ENCODE measurements around the gene HOXB5.

HOXB5 gene

GRCh38 chr17:48600244-48601098, 6.9 kb upstream of the HOXB5 start (continued):
- TF ChIP-seq ZNF449 (tag by site-specific recombination; IDR thresholded peaks at IDR 0.05) (no peak; the same call in 1 of the 2 replicates), AEBP2 (tag by site-specific recombination; IDR thresholded peaks at IDR 0.05; ENCODE audit: borderline replicate concordance) (no peak), ZNF830 (tag by site-specific recombination; IDR thresholded peaks at IDR 0.05; ENCODE audit: low read depth) (no peak), TSHZ1 (tag by site-specific recombination; IDR thresholded peaks at IDR 0.05; ENCODE audit: borderline replicate concordance) (peak; percentile 64; the same call in 1 of the 2 replicates), ZNF677 (tag by site-specific recombination; IDR thresholded peaks at IDR 0.05) (no peak), ZNF16 (tag by site-specific recombination; IDR thresholded peaks at IDR 0.05; ENCODE audit: low read depth) (no peak), GFI1B (tag by site-specific recombination; IDR thresholded peaks at IDR 0.05) (no peak), ZBTB48 (tag by site-specific recombination; IDR thresholded peaks at IDR 0.05) (0 out of 2 replicates have a peak, but pooled peaks have one; percentile 13), ZSCAN30 (tag by site-specific recombination; IDR thresholded peaks at IDR 0.05) (no peak; the same call in 1 of the 2 replicates), ZNF549 (tag by site-specific recombination; IDR thresholded peaks at IDR 0.05) (no peak), ZBTB44 (tag by site-specific recombination; IDR thresholded peaks at IDR 0.05) (no peak), ZNF391 (tag by site-specific recombination; IDR thresholded peaks at IDR 0.05; ENCODE audit: borderline replicate concordance, low read depth) (peak; percentile 72; the same call in 1 of the 2 replicates), ZNF37A (tag by site-specific recombination; IDR thresholded peaks at IDR 0.05) (no peak), ZNF2 (tag by site-specific recombination; IDR thresholded peaks at IDR 0.05) (peak; percentile 2; the same call in 1 of the 2 replicates), ZNF24 (tag by site-specific recombination; IDR thresholded peaks at IDR 0.05) (no peak), ZNF555 (tag by site-specific recombination; conservative IDR thresholded peaks at IDR 0.05) (no peak), KLF17 (tag by site-specific recombination; IDR thresholded peaks at IDR 0.05) (no peak), ZNF600 (tag by site-specific recombination; IDR thresholded peaks at IDR 0.05) (peak; percentile 88), ZNF274 (IDR thresholded peaks at IDR 0.05; ENCODE audit: low read length) (no peak), ZNF274 (tag by site-specific recombination; IDR thresholded peaks at IDR 0.05; ENCODE audit: borderline replicate concordance) (no peak), ZNF280D (tag by site-specific recombination; IDR thresholded peaks at IDR 0.05) (no peak), HOXD13 (CRISPR knock-in tag; IDR thresholded peaks at IDR 0.05; ENCODE audit: borderline replicate concordance) (peak; percentile 81; the same call in 1 of the 2 replicates), KLF8 (tag by site-specific recombination; IDR thresholded peaks at IDR 0.05) (peak; percentile 72), IKZF3 (tag by site-specific recombination; IDR thresholded peaks at IDR 0.05) (peak; percentile 29)
